ENCODE data around the gene CFAP53. TPM values are rescaled to one million over a fixed set of nuclear protein-coding genes. Genes with fewer than 3 reads are reported as not detected.
"Not testable (repeated sequence)": the region's sequence is repeated elsewhere in the genome, so short reads cannot be mapped to it uniquely, and the experiment has no call there.

CFAP53 gene
- total RNA-seq, 1 experiment from 2014 or later: 0.15 TPM

- H3K4me1 Mint-ChIP-seq: peaks cover 8 to 11% of the 10 kb centered on the region in 2 experiments
- Histone ChIP-seq H3K4ac (ENCODE audit: low read depth, low read length) (no peak overlapping the region), H2AFZ (ENCODE audit: low read length) (no peak overlapping the region), H3K56ac (ENCODE audit: insufficient read length, low read depth, low read length) (no peak overlapping the region), H2BK5ac (ENCODE audit: insufficient read length, low read length) (no peak overlapping the region), H3K14ac (ENCODE audit: insufficient read depth, low read length) (no peak overlapping the region), H3T11ph (ENCODE audit: low read length) (no peak overlapping the region), H2AK5ac (ENCODE audit: insufficient read length, low read length) (no peak overlapping the region), H3K9ac (ENCODE audit: extremely low read depth, insufficient read length, low read length) (no peak overlapping the region), H4K5ac (ENCODE audit: insufficient read length, low read depth, low read length) (no peak overlapping the region), H4K8ac (replicated peaks; ENCODE audit: insufficient read length, low read depth, low read length) (no peak overlapping the region), H3K23ac (ENCODE audit: insufficient read length, low read depth, low read length) (no peak overlapping the region), H2BK12ac (ENCODE audit: insufficient read length, low read depth, low read length) (no peak overlapping the region), H3K18ac (ENCODE audit: insufficient read length, low read depth, low read length) (no peak overlapping the region), H3K4me1 (ENCODE audit: insufficient read depth, low read length) (no peaks in the 10 kb centered on the region), H3K79me1 (ENCODE audit: insufficient read depth, low read depth, low read length, poor library complexity, severe bottlenecking) (no peaks in the 10 kb centered on the region), H3K9me3 (ENCODE audit: control insufficient read depth, low read depth, low read length) (no peaks in the 10 kb centered on the region), H2BK20ac (ENCODE audit: low read depth, low read length, poor library complexity, severe bottlenecking) (no peak overlapping the region), H2BK120ac (ENCODE audit: low read depth, low read length, poor library complexity, severe bottlenecking) (no peak overlapping the region), H3K27me3 (ENCODE audit: insufficient read depth, low read length) (no peaks in the 10 kb centered on the region), H3K4me2 (ENCODE audit: insufficient read depth, insufficient read length, low read length) (no peak overlapping the region), H3K79me2 (ENCODE audit: insufficient read depth, low read length) (no peaks in the 10 kb centered on the region), H4K91ac (ENCODE audit: insufficient read length, low read depth, low read length) (no peak overlapping the region), H2BK15ac (ENCODE audit: low read depth, low read length) (no peak overlapping the region), H3K23me2 (ENCODE audit: insufficient read length, low read depth, low read length, poor library complexity, severe bottlenecking) (peaks cover 10% of the 10 kb centered on the region), H4K20me1 (ENCODE audit: control insufficient read depth, insufficient read depth, insufficient read length) (no peaks in the 10 kb centered on the region), H3K27ac (ENCODE audit: insufficient read length, low read depth, low read length) (no peak overlapping the region)
- H3K9me3 Mint-ChIP-seq: no peaks in the 10 kb centered on the region
- no CpG with 5 or more reads among the region's 4 CpGs for WGBS (ENCODE audit: extremely low coverage, insufficient read length, low lambda C conversion rate)
- H3K27ac Mint-ChIP-seq: no peak overlapping the region
- DNase-seq: no peak
- peaks cover 7% of the 10 kb centered on the region; the same call in 1 of the 2 replicates for H3K27me3 Mint-ChIP-seq (ENCODE audit: low read depth)
- no peak for TF ChIP-seq CTCF (conservative IDR thresholded peaks at IDR 0.05)
- peak overlapping the region; percentile 50 to 73 for H3K4me3 Mint-ChIP-seq
- peaks cover 22 to 24% (median 23%) of the 10 kb centered on the region in 3 experiments; a peak in 6 of 7 replicates for H3K36me3 Mint-ChIP-seq (ENCODE audit: insufficient read depth in 1 of 3, low read depth in 3 of 3)
Measured at GRCh38 chr18:50289108-50289443, 22.8 kb upstream of the CFAP53 start.

GRCh38 chr18:50288348-50289107 is 22.2 kb upstream of the CFAP53 start:
- not testable (repeated sequence) for H3K9ac ChIP-seq (ENCODE audit: extremely low read depth, insufficient read length, low read length); H2BK5ac ChIP-seq (ENCODE audit: insufficient read length, low read length); DNase-seq; H3K14ac ChIP-seq (ENCODE audit: insufficient read depth, low read length); H3K56ac ChIP-seq (ENCODE audit: insufficient read length, low read depth, low read length); H3K18ac ChIP-seq (ENCODE audit: insufficient read length, low read depth, low read length); H4K91ac ChIP-seq (ENCODE audit: insufficient read length, low read depth, low read length); H3K23ac ChIP-seq (ENCODE audit: insufficient read length, low read depth, low read length); H2BK20ac ChIP-seq (ENCODE audit: low read depth, low read length, poor library complexity, severe bottlenecking); H3K4me1 ChIP-seq (ENCODE audit: insufficient read depth, low read length); H2BK120ac ChIP-seq (ENCODE audit: low read depth, low read length, poor library complexity, severe bottlenecking); H2BK12ac ChIP-seq (ENCODE audit: insufficient read length, low read depth, low read length); H3K27me3 Mint-ChIP-seq (ENCODE audit: low read depth); H3K79me2 ChIP-seq (ENCODE audit: insufficient read depth, low read length); H2AK5ac ChIP-seq (ENCODE audit: insufficient read length, low read length); H4K20me1 ChIP-seq (ENCODE audit: control insufficient read depth, insufficient read depth, insufficient read length); H4K8ac ChIP-seq (replicated peaks; ENCODE audit: insufficient read length, low read depth, low read length); H3K79me1 ChIP-seq (ENCODE audit: insufficient read depth, low read depth, low read length, poor library complexity, severe bottlenecking); H3K27ac ChIP-seq (ENCODE audit: insufficient read length, low read depth, low read length); H3K9me3 ChIP-seq (ENCODE audit: control insufficient read depth, low read depth, low read length); H2AFZ ChIP-seq (ENCODE audit: low read length); H3T11ph ChIP-seq (ENCODE audit: low read length); H2BK15ac ChIP-seq (ENCODE audit: low read depth, low read length); H4K5ac ChIP-seq (ENCODE audit: insufficient read length, low read depth, low read length); H3K4ac ChIP-seq (ENCODE audit: low read depth, low read length); H3K9me3 Mint-ChIP-seq; H3K27me3 ChIP-seq (ENCODE audit: insufficient read depth, low read length)
- Mint-ChIP-seq H3K4me1 (peaks cover 8 to 11% of the 10 kb centered on the region in 2 experiments), H3K36me3 (ENCODE audit: insufficient read depth in 1 of 3, low read depth in 3 of 3) (peaks cover 27 to 29% (median 29%) of the 10 kb centered on the region in 3 experiments; a peak in 6 of 7 replicates), H3K4me3 (peak overlapping the region; percentile 99 to 100), H3K27ac (peak overlapping the region in 1 of 3 experiments; percentile 96; a peak in 1 of 7 replicates)
- H3K23me2 ChIP-seq (ENCODE audit: insufficient read length, low read depth, low read length, poor library complexity, severe bottlenecking): peaks cover 10% of the 10 kb centered on the region
- H3K4me2 ChIP-seq (ENCODE audit: insufficient read depth, insufficient read length, low read length): peak overlapping the region; percentile 36
- WGBS (ENCODE audit: extremely low coverage, insufficient read length, low lambda C conversion rate): no CpG with 5 or more reads among the region's 21 CpGs
